GM19239 (cell line): ENCODE results near the gene DND1.
"Not testable (repeated sequence)": the region's sequence is repeated elsewhere in the genome, so short reads cannot be mapped to it uniquely, and the experiment has no call there.

Source experiments
- DNase-seq: peaks from one replicate; pipeline ENCODE4 v3.0.0; 2011; ENCODE audit warnings: low spot score; ENCODE audit not compliant: insufficient read length
- FAIRE-seq: peaks from 2 replicates; lab custom pipeline; 2011; peaks lifted over from hg19 to GRCh38; lab: Jason Lieb, UNC

Gene DND1

DNA sequence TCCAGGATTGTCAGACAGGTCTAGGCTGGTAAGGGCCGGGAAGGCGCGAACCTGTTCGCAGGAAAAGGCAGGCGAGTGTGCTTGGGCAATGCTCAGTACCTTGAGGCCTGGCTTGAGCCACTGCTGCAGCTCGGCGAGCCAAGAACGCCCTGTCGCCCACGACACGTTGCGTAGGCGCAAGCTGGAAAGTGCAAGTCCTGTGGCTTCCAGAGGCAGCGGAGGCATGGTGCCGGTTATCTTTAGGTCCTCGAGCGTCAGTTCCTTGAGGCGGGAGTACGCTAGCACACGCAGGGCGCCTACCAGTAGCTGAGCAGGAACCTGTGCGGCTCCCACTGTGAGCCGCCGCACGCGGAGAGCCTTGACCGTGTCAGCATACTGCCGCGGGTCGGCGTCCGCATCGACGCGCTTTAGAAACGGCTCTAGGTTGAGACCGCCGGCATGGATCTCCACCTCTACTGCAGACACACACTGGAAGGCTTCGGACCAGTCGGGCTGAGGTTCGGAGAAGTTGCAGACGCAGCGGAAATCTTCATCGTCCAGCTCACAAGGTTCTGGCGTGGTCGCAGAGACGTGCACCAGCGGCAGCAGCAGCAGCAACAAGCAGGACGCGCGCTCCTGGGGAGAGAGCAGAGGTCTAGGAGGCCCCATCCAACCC lies 40.9 kb downstream of the DND1 start:
- peak; percentile 42 for FAIRE-seq
- DNase-seq: peak; percentile 17

DNA sequence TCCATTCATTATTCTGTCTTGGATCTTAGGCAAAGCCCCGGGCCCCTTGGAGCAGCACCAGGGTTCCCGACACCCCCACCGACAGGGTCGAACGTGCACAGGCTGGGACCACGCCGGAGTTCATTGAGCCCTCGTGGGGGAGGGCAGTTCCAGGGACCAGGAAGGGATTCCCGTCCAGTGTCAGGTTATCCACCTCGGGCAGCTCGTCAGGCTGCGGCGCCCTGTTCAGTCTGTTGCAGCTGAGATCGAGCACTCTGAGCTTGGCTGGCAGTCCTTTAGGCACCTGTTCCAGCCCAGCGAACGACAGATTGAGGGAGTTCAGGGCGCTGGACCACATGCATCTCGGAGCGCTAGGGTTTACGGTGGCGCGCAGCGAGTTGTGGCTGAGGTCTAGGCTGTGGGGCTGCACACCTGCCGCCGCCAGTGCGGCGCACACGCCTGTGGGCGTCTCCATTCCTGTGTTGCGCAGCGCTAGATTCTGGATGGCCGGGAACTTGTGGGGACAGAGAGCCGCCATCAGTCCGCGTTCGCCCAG lies 41.5 kb downstream of the DND1 start:
- peak; percentile 8 for DNase-seq
- no peak for FAIRE-seq

DNA sequence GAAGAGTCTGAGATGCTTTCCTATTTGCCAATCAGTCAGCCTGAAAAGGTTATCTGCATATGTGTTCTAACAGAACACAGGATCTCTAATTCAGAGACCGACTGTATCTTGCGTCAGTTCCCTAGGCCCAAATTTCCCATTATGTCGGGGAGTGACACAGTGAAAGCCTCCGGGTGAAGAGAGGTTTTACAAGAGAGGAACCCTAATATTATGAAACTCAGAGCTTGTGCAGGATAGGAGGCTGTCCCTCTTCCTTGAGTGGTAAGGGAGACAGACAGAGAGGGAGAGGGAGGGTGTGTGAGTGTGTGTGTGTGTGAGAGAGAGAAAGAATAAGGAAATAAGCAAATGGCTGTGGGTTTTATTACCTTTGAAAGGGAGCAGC lies 42.3 kb downstream of the DND1 start:
- DNase-seq: no peak
- FAIRE-seq: no peak

DNA sequence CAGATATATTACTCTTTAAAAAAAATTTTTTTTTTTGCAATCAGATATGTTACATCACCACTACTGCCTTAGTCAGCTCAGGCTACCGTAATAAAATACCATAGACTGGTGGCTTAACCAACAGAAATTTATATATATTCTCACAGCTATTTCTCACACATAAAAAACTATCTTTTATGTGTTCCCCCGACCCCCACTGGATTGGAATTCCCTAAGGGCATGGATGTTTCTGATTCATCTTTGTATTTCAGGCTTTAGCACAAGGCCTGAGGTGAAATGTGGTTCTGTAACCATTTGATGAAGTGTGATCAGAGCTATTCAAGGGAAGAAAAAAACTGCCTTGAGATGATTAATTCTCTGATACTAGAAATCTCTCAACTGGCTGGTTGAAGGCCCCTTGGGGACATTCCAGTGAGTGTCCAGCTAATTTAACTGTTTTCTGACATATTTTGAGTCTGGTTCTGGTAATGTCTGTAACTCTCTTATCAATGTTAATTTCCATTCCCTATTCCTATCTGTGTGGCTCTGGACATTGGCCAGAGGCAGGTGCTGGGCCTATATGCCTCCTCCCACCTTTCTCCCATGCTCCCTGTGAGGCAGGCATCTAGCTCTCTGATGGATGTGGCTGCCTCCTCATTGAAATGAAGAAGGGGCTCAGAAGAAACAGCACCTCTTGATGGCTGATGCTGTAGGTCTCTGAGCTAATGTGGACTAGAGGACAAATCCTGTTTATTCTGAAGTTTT lies 42.9 kb downstream of the DND1 start:
- DNase-seq: no peak
- FAIRE-seq: no peak

DNA sequence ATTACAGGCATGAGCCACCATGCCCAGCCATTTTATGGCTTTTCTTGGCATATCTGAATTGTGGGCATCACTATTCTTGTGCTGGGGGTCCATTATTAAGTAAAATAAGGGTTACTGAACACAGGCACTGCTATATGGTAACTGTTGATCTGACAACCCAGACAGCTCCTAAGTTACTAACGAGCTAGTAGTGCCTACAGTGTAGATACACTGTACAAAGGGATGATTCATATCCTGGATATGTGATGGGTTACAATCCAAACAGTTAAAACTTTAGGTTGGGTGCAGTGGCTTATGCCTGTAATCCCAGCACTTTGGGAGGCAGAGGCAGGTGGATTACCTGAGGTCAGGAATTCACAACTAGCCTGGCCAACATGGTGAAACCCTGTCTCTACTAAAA lies 44.7 kb downstream of the DND1 start:
- DNase-seq: no peak
- no peak for FAIRE-seq

DNA sequence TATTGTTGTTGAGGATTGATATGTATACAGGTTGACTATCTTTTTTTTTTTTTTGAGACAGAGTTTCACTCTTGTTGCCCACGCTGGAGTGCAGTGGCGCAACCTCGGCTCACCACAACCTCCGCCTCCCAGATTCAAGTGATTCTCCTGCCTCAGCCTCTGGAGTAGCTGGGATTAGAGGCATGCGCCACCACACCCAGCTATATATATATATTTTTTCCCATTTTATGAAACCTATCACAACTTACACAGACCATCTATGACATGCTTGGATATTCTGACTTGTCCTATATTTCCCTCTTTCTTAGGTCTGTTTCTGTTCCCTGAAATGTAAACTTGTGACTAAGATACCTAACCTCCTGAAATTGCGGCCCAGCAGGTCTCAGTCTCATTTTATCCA lies 45.4 kb downstream of the DND1 start:
- DNase-seq (no peak), FAIRE-seq (no peak)

DNA sequence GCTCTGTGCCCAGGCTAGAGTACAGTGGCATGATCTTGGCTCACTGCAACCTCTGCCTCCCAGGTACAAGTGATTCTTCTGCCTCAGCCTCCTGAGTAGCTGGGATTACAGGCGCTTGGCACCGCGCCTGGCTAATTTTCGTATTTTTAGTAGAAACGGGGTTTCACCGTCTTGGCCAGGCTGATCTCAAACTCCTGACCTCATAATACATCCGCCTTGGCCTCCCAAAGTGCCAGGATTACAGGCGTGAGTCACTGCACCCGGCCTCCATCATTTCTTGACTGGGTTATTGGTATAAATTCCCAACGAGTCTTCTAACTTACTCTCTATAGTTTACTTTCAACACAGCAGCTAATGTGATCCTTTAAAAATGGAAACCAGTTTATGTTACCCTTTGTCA lies 48.5 kb downstream of the DND1 start:
- FAIRE-seq, DNase-seq: not testable (repeated sequence)

DNA sequence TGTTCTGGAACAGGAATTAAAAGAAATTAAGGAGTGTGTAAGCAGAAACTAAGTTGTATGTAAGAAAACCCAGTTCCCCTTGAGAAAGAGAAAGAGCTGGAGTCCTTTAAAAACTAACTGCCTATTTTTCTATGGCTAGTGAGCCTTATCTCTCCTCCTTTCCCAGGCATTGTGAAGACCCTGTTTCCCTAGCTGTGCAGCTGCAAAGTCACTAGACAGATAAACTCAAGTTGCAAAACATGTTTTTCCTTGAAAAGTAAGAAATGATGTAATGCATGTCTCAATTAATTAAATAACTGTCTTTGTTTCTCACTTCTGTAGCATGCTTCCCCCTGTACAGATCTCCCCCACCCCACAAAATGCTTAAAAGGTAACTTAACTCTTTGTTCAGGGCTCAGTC lies 50.3 kb downstream of the DND1 start:
- FAIRE-seq, DNase-seq: not testable (repeated sequence)

DNA sequence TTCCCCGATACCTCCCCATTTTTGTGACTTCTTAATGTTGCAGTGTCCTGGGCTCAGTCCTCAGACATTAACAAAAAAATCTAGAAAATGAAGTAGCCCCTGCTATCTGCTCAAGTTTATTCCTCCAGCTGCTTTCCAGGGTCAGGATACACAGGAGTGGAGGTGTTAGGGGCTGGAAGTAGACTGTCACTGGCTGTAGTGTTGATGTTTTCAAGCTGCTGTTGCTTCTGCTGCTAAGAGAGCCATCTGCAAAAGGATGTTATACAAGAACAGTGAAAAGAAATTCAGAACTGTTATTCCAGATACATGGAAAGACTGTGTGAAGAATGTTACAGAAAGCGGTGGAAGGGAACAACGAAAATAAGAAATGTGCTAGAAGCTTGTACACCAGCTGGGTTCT lies 51.1 kb downstream of the DND1 start:
- DNase-seq (no peak), FAIRE-seq (no peak)
